Neural progenitor cell (in vitro differentiated cells): ENCODE data around the gene ADARB2.

Experiments used
- EZH2 ChIP-seq: fragments of 200-600 bp; sonication (generic); IDR thresholded peaks from 2 replicates; pipeline ENCODE4 v1.6.1; 2017; ENCODE audit warnings: antibody characterized with exemption, mild to moderate bottlenecking, moderate library complexity
- EZH2phosphoT487 ChIP-seq: fragments of 200-600 bp; sonication (generic); IDR thresholded peaks from 2 replicates; pipeline ENCODE4 v1.6.1; 2017; ENCODE audit warnings: antibody characterized with exemption
- TF ChIP-seq, protein P1 (sequence below): fragments of 200-600 bp; sonication (generic); IDR thresholded peaks from 2 replicates; pipeline ENCODE4 v1.5.1; 2017; ENCODE audit warnings: antibody characterized with exemption, mild to moderate bottlenecking

DNA sequence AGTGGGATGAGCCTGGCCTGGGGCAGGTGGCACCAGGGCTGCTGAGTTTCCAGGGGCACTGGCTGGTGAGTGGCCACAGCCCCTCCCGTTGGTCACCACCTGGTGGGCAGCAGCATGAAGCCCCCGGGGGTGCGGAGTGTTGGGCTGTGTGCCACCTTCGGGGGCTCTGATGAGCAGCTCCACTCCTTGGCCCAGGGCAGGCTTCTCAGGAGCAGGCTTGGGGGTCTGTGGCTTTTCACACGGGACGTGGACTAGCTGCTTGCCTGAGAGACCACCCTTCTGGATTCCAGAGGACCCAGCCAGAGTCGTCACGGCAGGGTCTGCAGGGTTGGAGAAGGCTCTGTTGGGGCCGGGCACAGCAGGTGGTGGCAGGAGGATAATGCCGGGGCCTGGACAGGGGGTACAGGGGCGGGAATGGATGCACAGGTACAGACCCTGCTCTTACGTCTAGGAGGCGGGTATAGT, 193.1 kb downstream of the ADARB2 start:
- TF ChIP-seq, protein P1, sequence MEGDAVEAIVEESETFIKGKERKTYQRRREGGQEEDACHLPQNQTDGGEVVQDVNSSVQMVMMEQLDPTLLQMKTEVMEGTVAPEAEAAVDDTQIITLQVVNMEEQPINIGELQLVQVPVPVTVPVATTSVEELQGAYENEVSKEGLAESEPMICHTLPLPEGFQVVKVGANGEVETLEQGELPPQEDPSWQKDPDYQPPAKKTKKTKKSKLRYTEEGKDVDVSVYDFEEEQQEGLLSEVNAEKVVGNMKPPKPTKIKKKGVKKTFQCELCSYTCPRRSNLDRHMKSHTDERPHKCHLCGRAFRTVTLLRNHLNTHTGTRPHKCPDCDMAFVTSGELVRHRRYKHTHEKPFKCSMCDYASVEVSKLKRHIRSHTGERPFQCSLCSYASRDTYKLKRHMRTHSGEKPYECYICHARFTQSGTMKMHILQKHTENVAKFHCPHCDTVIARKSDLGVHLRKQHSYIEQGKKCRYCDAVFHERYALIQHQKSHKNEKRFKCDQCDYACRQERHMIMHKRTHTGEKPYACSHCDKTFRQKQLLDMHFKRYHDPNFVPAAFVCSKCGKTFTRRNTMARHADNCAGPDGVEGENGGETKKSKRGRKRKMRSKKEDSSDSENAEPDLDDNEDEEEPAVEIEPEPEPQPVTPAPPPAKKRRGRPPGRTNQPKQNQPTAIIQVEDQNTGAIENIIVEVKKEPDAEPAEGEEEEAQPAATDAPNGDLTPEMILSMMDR, result no peak
- no peak for TF ChIP-seq EZH2
- no peak for TF ChIP-seq EZH2phosphoT487
